ENCODE data around the gene DNAH3. TPM values are rescaled to one million over a fixed set of nuclear protein-coding genes. Genes with fewer than 3 reads are reported as not detected.

Gene DNAH3
- total RNA-seq, 1 donor from 2014 or later, result not detected

DNA sequence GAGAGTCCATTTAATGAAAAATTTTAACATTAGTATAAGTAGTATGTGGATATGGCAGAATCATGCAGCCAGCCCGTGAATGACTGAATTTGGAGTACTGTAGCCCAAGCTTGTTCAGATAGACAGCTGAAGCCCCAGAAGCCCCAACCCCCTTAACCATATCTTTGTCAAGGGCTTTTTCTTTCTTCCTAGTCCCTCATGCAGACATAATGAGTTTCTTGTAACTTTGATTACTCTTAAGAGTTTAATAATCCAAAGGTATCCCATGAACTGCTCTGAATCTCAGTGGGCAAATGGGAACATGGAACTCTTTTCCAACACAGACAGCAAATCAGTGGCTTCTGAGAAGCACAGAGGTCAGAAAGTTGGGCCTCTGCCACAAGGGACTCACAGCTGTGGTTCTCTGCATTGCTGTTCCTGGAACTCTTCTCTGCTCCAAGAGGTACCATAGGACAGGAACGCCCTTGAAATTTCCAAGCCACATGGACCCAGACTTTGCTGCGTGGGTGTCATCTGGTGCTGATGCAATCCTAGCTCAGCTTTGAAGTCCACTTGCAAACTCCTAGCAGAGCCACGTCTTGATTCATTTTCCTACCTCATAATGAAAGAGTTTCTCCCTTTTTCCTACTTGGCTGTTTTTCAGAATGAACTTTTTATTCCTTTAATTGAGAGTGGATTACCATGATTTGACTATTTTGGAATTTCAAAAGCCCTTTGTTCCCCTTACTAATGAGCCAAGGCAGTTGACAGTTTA lies 232.0 kb downstream of the DNAH3 start:
- peaks cover 1% of the 10 kb centered on the region for H3K27me3 Mint-ChIP-seq (ENCODE audit: unreplicated experiment)
- no peak for DNase-seq
- H3K4me3 Mint-ChIP-seq (ENCODE audit: unreplicated experiment), result no peak overlapping the region
- H3K36me3 Mint-ChIP-seq (ENCODE audit: unreplicated experiment), result no peaks in the 10 kb centered on the region
- peaks cover 12% of the 10 kb centered on the region for H3K4me1 Mint-ChIP-seq (ENCODE audit: low read depth, unreplicated experiment)
- no peak overlapping the region for H3K27ac Mint-ChIP-seq (ENCODE audit: unreplicated experiment)
- no peaks in the 10 kb centered on the region for H3K9me3 Mint-ChIP-seq (ENCODE audit: unreplicated experiment)
- TF ChIP-seq, protein P1, sequence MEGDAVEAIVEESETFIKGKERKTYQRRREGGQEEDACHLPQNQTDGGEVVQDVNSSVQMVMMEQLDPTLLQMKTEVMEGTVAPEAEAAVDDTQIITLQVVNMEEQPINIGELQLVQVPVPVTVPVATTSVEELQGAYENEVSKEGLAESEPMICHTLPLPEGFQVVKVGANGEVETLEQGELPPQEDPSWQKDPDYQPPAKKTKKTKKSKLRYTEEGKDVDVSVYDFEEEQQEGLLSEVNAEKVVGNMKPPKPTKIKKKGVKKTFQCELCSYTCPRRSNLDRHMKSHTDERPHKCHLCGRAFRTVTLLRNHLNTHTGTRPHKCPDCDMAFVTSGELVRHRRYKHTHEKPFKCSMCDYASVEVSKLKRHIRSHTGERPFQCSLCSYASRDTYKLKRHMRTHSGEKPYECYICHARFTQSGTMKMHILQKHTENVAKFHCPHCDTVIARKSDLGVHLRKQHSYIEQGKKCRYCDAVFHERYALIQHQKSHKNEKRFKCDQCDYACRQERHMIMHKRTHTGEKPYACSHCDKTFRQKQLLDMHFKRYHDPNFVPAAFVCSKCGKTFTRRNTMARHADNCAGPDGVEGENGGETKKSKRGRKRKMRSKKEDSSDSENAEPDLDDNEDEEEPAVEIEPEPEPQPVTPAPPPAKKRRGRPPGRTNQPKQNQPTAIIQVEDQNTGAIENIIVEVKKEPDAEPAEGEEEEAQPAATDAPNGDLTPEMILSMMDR (IDR thresholded peaks at IDR 0.05; ENCODE audit: partially characterized antibody, unreplicated experiment), result no peak

DNA sequence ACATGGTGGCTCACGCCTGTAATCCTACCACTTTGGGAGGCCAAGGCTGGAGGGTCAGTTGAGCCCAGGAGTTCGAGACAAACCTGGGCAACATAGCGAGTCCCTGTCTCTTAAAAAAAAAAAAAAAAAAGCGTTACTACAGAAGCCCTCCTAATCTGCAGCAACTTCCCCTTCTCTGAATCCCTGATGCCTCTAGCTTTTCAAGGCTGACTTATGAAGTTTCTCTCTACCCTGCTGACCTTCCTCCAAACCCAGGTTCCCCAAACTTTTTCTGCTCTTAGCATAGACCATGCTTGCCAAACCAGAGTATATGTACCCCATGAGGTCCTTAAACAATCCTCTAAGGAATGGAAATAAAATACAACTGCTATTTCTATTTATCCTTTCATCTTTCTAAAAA lies 233.7 kb downstream of the DNAH3 start:
- H3K27me3 Mint-ChIP-seq (ENCODE audit: unreplicated experiment), result peaks cover 1% of the 10 kb centered on the region
- DNase-seq, result no peak
- H3K27ac Mint-ChIP-seq (ENCODE audit: unreplicated experiment), result no peak overlapping the region
- no peak overlapping the region for H3K4me3 Mint-ChIP-seq (ENCODE audit: unreplicated experiment)
- no peaks in the 10 kb centered on the region for H3K36me3 Mint-ChIP-seq (ENCODE audit: unreplicated experiment)
- no peaks in the 10 kb centered on the region for H3K9me3 Mint-ChIP-seq (ENCODE audit: unreplicated experiment)
- TF ChIP-seq, protein P1 (IDR thresholded peaks at IDR 0.05; ENCODE audit: partially characterized antibody, unreplicated experiment), result no peak
- H3K4me1 Mint-ChIP-seq (ENCODE audit: low read depth, unreplicated experiment), result peaks cover 12% of the 10 kb centered on the region

- no peak overlapping the region for H3K4me3 Mint-ChIP-seq (ENCODE audit: unreplicated experiment)
- H3K27ac Mint-ChIP-seq (ENCODE audit: unreplicated experiment), result peak overlapping the region; percentile 45
- no peaks in the 10 kb centered on the region for H3K9me3 Mint-ChIP-seq (ENCODE audit: unreplicated experiment)
These were observed 234.4 kb downstream of the DNAH3 start for GRCh38 chr16:20916289-20916688.

DNA sequence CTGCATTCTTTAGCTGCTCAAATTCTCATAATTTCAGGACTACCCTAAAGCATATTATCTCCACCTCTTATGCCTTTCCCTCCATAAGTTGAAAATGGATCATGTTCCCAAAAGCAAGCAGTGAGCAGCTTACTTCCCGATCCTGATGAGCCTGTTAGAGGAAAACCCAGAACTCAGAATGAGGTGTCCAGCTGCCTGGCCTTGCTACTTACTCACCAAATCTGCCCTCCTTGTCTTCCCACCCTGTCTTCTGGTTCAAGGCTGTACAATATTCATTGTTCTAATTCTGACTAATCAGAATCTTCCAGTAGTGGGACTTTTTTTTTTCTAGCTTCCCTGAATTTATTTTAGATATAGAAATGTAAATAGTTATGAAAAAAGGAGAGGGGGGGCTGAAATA lies 239.3 kb downstream of the DNAH3 start:
- H3K27ac Mint-ChIP-seq (ENCODE audit: unreplicated experiment), result no peak overlapping the region

More at GRCh38 chr16:20916289-20916688, 234.4 kb downstream of the DNAH3 start:
- TF ChIP-seq, protein P1 (IDR thresholded peaks at IDR 0.05; ENCODE audit: partially characterized antibody, unreplicated experiment), result no peak
- no peak for DNase-seq
- Mint-ChIP-seq H3K27me3 (ENCODE audit: unreplicated experiment) (peaks cover under 1% of the 10 kb centered on the region), H3K36me3 (ENCODE audit: unreplicated experiment) (no peaks in the 10 kb centered on the region), H3K4me1 (ENCODE audit: low read depth, unreplicated experiment) (peaks cover 12% of the 10 kb centered on the region)

More for the DNA sequence above, 239.3 kb downstream of the DNAH3 start:
- H3K27me3 Mint-ChIP-seq (ENCODE audit: unreplicated experiment), result no peaks in the 10 kb centered on the region
- H3K9me3 Mint-ChIP-seq (ENCODE audit: unreplicated experiment), result no peaks in the 10 kb centered on the region
- TF ChIP-seq, protein P1 (IDR thresholded peaks at IDR 0.05; ENCODE audit: partially characterized antibody, unreplicated experiment), result no peak
- no peaks in the 10 kb centered on the region for H3K36me3 Mint-ChIP-seq (ENCODE audit: unreplicated experiment)
- DNase-seq, result no peak
- peaks cover 9% of the 10 kb centered on the region for H3K4me1 Mint-ChIP-seq (ENCODE audit: low read depth, unreplicated experiment)
- no peak overlapping the region for H3K4me3 Mint-ChIP-seq (ENCODE audit: unreplicated experiment)

All from glutamatergic neuron (in vitro differentiated cells).